HG03520 (cell line): Measurements from ENCODE around the gene CCDC175.

Source experiments
- ATAC-seq: cut with Tn5 transposase; IDR thresholded peaks from one replicate; pipeline ENCODE4 v1.9.1; 2021; ENCODE audit warnings: mild to moderate bottlenecking, moderate library complexity; ENCODE audit not compliant: unreplicated experiment

CCDC175 gene

GRCh38 chr14:59483363-59483762 lies 93.2 kb downstream of the CCDC175 start:
- no peak for ATAC-seq

DNA sequence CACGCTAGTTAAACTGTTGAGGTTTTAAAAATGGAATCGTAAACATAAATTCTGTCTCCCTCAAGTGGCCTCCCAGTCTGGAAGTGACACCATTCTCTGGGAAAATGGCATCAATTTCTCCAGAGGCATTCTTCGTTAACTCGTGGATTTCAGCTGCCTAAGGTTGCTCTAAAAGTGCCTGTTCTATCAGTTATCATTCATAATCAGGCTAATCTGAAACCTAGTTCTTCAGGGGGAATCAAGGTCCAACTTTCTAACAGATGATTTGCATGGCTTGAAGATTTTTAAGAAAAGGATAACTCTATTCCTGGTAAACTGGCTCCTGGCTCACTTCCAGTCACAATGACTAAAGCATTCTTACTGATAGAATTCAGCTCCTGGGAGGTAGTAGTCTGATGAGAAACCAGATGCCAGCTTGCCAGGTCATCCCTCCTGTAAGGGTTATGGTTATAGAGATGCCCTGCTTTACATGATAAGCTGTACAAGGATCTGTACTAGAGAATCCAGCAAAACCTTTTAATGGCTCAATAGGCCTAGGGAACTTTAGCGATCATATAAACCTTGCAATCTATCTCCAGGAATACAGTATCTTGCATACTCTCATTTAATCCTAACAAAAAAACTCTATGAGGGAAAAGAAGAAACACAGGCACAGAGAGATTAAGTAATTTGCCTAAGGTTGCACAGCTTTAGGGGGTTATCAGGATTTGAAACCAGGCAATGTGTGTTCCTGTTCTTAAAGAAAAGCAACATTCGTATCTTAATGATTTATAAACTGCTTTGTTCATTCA lies 93.9 kb downstream of the CCDC175 start:
- no peak for ATAC-seq

DNA sequence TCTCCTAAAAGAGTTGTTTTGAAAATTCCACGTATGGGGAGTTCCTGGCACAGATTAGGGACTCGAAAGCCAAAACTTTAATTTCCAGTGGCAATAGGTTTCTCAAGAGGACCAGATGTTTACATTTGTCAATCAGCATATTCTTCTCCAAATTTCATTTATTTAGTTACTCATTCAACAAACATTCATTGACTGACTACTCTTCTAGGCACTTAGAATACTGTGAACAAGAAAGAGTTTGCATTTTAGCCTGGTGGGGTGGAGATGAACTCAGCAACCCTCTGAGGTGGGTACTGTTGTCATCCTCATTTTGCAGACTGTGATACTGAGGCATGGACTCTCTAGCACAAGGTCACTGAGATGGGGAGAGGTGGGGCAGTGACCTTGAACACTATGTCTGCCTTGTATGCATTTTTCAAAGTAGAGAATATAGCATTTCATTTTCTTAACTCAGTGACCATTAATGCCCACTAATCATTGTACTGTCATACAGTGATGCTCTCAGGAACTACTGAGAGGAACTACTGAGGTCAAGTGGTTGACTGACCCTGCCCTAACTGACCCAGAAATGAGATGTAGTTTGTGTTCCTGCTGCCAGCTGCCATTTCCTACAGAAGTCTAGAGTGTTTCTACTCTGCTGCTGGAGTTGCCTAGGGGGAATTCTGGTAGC lies 94.6 kb downstream of the CCDC175 start:
- ATAC-seq = no peak

- ATAC-seq = no peak
Measured at GRCh38 chr14:59481407-59481806, 95.2 kb downstream of the CCDC175 start.

- ATAC-seq = no peak
Measured at GRCh38 chr14:59480166-59480565, 96.4 kb downstream of the CCDC175 start.

DNA sequence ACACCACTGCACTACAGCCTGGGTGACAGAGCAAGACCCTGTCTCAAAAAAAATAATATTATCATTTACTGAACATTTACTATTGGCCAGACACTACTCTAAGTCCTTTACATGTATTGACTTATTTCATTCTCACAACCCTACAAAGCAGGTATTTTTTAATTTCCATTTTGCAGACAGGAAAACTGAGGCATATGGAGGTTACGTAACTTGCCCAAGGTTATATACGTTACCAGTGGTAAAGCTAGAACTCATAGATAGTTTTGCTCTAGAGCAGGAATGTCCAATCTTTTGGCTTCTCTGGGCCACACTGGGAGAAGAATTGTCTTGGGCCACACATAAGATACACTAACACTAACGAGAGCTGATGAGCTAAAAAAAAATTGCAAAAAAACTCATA lies 98.1 kb downstream of the CCDC175 start:
- no peak for ATAC-seq

- ATAC-seq = no peak
Measured at GRCh38 chr14:59475709-59476108, 100.9 kb downstream of the CCDC175 start.

- ATAC-seq = no peak
Measured at GRCh38 chr14:59474172-59474571, 102.4 kb downstream of the CCDC175 start.

DNA sequence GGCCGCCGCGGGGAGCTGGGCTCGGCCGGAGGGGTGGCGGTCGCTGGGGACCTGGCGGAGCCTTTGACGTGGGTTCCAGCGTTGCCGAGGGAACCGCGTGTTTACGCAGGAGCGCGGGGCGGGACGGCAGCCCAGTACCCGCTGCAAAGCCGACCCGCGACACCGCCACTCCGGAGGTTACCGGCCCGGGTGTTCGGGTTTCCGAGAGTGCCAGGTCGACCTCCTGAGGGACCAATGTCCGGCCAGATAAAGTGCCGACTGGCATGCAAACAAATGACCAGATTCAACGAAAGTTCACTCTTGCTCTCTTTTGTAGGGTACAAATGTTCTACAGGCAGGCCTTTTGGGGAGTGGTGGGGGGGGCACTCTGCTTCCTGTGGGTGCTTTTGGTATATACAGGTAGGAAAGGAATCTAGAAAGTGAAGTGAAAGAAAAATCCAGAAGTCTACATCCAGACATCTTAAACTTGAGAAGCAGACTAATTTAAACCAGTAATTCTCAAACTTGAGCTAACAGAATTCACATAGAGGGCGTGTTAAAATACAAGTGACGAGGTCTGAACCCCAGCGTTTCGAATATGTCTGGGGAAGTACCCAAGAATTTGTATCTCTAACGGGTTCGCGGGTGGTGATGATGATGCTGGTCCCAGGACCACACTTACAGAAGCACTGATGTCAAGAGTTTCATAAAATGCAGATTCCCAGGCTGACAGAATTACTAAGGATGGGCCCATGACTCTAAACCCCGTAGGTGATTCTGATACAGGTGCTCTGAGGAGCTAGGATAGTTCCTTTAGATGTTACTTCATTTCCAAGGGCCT lies 111.1 kb downstream of the CCDC175 start, which contains the start of gene GPR135:
Gene GPR135 (minus strand): TSS at position 65 of the 820 bp plus-strand sequence. CDS start 154 bp downstream, outside the sequence.
- peak; percentile 31 for ATAC-seq

GRCh38 chr14:59464486-59465315 lies 111.9 kb downstream of the CCDC175 start:
- ATAC-seq = peak; percentile 63

DNA sequence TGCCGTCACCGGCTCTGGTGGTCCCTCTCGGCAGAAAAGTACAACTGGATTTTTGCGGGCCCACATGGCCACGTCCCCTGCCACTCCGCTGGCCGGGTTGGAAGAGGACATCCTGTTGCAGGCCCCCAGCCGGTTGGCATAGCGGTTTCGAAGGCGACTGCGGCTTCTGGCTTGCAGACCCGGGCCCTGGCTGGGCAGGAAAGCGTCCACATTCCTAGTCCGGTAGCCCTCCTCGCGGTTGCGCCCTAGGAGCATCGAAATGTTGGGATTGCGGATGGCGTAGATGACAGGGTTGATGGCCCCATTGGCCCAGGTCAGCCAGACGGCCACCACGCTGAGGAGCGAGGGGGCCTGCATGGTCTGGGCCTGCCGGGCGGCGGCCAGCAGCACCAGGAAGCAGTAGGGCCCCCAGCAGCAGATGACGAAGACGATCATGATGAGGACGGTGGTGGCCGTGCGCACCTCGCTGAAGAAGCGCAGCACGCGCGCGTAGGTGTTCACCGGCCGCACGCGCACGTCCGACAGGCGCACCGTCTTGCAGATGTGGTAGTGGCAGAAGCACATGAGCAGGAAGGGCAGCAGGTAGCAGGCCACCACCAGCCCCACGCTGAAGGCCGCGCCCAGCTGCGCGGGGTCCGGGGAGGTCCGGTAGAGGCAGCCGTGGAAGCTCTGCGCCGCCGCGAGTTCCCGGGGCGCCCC lies 112.7 kb downstream of the CCDC175 start:
- ATAC-seq = peak; percentile 26

DNA sequence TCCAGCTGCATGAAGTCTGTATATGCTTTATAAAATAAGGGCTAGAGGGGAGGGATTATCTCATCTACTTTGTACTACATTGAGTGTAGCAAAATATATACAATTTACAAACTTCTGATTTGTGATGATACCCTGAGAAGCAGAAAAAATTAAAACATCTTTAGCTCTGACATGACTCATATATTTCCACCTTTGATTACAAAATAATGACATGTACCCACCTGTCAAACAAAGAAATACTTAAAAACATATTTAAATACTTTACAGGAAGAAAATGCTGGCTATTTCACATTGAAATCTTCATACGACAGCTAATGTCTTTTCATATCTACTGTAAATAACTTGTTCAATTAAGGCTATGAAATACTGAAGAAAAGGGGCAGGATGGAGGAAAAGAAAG lies 114.7 kb downstream of the CCDC175 start:
- no peak for ATAC-seq

- ATAC-seq = no peak
Measured at GRCh38 chr14:59460378-59460777, 116.2 kb downstream of the CCDC175 start.

DNA sequence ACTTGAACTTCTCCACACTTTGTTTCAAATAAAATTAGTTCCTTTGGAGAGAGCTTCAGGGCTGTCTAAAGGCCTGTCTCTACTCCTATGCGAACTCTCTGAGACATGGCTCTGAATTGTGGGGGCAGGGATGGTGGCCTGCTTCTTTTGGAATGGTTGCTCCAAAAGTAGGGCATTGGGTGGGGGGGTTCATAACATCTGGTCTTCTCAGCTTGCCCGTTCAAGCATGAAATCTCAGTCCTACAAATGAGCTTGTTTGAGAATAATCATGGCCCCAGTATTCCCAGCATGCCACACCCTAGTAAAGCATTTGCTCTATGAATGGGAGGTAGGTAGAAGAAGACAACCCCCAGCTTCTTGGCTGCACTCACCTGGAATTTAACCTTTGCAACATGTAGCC lies 118.1 kb downstream of the CCDC175 start:
- no peak for ATAC-seq

GRCh38 chr14:59455411-59455810 lies 121.2 kb downstream of the CCDC175 start:
- no peak for ATAC-seq
